HG02852 (cell line): ENCODE measurements around the gene SMURF1.
A peak's percentile ranks its signal among the peaks of the same experiment; 100 is the strongest.
"Not testable (repeated sequence)": the region's sequence is repeated elsewhere in the genome, so short reads cannot be mapped to it uniquely, and the experiment has no call there.

Source experiments
- ATAC-seq: cut with Tn5 transposase; IDR thresholded peaks from one replicate; pipeline ENCODE4 v1.9.1; 2021; ENCODE audit warnings: mild to moderate bottlenecking, moderate library complexity; ENCODE audit not compliant: unreplicated experiment

SMURF1 gene

DNA sequence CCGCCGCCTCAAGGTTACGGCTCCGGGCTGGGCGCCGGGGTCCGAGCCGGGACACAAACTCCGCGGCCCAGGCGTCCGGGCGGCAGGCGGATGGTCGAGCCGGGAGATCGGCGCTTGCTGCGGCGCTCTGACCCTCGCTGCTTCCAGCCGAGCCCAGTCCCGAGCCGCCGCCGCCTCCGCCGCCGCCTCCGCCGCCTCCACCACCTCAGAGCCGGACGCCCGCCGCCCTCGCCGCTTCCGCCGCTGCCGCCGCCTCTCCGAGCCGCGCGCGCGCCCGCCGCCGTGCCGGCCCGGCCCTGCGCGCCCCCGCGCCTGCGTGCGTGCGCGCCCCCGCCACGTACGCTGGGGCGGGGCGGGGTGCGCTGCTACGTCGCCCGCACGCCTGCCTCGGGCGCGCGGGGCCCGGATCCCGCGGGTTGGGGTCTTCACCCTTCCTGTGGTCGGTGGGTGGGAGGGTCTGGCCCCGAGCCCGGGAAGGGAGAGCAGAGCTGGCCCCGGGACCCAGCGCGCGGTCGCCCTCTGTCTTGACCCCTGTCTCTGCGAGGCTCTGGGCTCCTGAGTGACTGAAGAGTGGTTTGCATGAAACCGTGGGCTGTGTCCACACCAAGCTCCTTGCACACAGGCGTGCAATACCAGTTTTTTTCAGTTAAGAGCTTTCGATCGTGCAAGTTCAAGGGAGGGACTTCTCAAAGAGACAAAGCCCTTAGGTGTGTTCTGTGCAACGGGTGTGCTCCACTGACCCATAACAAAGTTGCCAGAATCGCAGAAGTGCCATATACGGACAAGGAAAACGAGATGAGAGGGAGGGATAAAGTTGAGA, at the start of gene SMURF1:
Gene SMURF1, minus strand, starts transcription at position 256 of the 820 bp plus-strand sequence. CDS start 328 bp downstream, outside the sequence.
- peak; percentile 73 for ATAC-seq

- no peak for ATAC-seq
These were observed 48.1 kb upstream of the SMURF1 start for GRCh38 chr7:99191869-99192596.

- ATAC-seq, result no peak
These were observed 46.6 kb upstream of the SMURF1 start for GRCh38 chr7:99190359-99191009.

- ATAC-seq, result no peak
These were observed 45.3 kb upstream of the SMURF1 start for GRCh38 chr7:99189222-99189621.

- no peak for ATAC-seq
These were observed 44.3 kb upstream of the SMURF1 start for GRCh38 chr7:99188221-99188620.

DNA sequence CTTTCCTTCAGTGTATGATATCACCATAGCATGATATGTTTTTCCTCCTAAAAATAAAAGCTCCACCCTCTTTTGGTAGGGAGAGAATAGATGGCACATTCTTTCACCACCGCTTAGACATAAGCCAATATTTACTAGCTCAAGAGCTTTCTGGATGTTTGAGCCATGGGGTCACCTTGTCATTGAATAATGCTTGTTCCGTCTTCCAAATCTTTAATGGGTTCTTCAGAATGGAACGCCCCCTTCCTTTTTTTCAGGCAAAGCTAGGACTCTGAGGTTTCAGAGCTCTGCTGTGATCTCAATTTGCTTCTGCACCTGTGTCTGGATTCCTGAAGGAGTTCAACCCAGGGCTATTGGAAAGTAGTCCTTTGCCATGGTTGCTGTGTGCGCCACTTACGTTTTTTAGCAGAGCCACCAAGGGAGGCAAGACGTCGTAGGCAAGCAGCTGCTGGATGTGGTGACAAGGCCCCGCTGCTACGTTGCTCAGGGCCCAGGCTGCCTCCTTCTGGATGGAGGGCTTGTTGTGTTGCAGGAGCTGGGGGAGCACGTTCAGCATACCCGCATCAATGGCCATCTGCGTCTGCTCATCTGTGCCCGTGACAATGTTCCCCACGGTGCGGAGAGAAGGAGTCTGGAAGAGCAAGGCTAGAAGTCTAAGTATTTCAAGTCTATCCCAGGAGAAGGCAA, 40.8 kb upstream of the SMURF1 start:
- no peak for ATAC-seq

DNA sequence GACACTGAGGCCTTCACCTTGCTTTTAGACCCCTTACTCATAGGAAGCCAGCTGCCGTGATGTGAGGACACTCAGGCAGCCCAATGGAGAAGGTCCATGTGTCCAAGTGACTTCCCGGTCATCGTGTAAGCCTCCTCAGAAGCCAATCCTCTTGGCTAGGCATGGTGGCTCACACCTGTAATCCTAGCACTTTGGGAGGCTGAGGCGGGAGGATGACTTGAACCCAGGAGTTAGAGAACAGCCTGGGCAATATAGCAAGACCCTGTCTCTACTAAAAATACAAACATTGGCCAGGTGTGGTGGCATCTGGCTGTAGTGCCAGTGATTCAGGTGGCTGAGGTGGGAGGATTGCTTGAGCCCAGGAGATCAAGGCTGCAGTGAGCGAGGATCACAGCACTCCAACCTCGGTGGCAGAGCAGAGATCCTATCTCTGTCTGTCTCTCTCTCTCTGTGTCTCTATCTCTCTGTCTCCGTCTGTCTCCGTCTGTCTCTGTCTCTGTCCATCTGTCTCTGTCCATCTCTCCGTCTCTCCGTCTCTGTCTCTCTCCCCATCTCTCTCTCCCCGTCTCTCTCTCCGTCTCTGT, 36.3 kb upstream of the SMURF1 start:
- no peak for ATAC-seq

DNA sequence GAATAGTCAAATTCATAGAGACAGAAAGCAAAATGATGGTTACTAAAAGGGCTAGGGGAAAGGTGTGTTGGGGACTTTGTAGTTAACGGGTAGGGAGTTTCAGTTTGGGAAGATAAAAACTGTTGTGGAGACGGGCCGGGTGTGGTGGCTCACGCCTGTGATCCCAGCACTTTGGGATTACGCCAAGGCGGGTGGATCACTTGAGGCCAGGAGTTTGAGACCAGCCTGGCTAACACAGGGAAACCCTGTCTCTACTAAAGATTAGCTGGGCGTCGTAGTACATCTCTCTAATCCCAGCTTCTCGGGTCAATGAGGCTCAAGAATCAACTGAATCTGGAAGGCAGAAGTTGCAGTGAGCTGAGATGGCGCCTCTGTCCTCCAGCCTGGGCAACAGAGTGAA, 33.3 kb upstream of the SMURF1 start:
- ATAC-seq, result no peak

GRCh38 chr7:99173787-99174186, 29.9 kb upstream of the SMURF1 start:
- ATAC-seq, result no peak

- no peak for ATAC-seq
These were observed 27.8 kb upstream of the SMURF1 start for GRCh38 chr7:99171731-99172130.

DNA sequence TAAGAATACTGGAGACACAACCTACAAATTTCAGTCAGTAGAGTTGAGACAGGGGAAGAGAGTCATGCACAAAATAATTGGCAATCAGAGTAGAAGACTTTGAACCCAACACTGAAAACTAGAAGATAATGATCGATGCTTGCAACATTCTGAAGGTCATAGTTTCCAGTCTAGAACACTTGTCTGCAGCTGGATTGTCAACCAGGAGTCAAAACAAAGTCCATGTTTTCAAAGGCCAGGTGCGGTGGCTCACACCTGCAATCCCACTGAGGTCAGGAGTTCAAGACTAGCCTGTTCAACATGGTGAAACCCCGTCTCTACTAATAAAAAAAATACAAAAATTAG, 26.8 kb upstream of the SMURF1 start:
- ATAC-seq, result no peak

GRCh38 chr7:99170065-99170729, 26.3 kb upstream of the SMURF1 start:
- no peak for ATAC-seq

- ATAC-seq, result no peak
These were observed 23.2 kb upstream of the SMURF1 start for GRCh38 chr7:99167072-99167471.

- no peak for ATAC-seq
These were observed 21.9 kb upstream of the SMURF1 start for GRCh38 chr7:99165816-99166215.

GRCh38 chr7:99163669-99164068, 19.8 kb upstream of the SMURF1 start:
- not testable (repeated sequence) for ATAC-seq

- ATAC-seq, result no peak
These were observed 12.7 kb upstream of the SMURF1 start for GRCh38 chr7:99156649-99157048.

DNA sequence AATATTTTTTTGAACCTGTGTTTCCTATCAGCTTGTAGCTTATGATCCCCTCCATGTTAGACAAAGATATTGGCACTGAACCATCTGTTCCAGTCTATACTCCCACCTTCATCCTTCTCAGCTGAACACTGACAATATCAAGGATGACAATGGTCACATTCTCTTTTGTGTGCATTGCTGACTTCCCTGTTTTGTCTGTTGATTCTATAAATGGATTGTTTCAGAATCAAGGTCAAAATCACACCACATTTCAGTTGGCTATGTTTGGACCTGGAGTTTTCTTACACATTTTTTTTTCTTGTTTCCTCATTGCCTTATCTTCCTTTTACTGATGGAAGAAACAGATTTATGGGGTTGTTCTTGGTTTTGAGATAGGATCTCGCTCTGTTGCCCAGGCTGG, 11.3 kb upstream of the SMURF1 start:
- no peak for ATAC-seq

DNA sequence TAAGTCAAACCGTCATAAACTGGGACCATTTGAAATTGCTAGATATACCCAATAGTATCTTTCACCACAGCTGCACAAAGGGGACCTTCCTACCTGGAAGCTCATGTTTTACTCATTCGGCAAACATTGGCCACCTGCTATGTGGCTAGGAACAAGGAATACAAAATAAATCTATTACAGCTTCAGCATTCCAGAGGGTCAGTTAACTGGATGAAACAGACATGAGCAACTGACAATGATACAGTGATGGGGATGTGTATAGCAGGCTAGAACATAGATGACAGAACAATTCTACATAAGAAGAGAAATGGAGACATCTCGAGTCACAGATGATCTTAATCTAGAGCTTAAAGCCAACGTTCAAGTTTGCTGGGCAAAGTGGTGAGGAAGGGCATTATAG, 3.1 kb upstream of the SMURF1 start:
- no peak for ATAC-seq

DNA sequence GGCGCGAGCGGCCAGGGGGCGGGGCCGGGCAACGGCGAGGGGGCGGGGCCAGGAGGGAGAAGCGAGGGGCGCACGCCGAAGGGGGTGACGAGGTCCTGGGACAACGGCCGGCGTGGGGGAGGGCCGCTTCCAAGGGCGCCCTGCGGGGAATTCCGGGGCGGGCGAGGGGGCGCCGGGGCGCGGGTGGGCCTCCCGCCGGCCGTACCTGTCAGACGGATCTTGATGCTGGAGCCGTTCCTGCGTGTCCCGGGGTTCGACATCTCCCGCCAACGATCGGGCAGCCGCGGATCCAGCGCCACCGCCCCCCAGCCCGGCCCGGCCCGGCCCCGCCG, 421 bp downstream of the SMURF1 start:
- ATAC-seq, result peak; percentile 39

GRCh38 chr7:99142727-99143520, 984 bp downstream of the SMURF1 start:
- no peak for ATAC-seq
